WTC11 (cell line): ENCODE results near the gene NCLN. TPM values are rescaled to one million over a fixed set of nuclear protein-coding genes. Genes with fewer than 3 reads are reported as not detected.
A peak's percentile ranks its signal among the peaks of the same experiment; 100 is the strongest.

Experiments
- ATAC-seq: fragments of 200-7000 bp; cut with Tn5 transposase; 2 replicates; pipeline ENCODE4 v1.10.0; 2021; ENCODE audit warnings: mild to moderate bottlenecking, moderate library complexity
- CTCF ChIA-PET: fragments of 300-600 bp; sonication (Branson Sonifier 250); formaldehyde crosslinking; loops from one replicate; lab custom pipeline; 2021; ENCODE audit warnings: antibody characterized with exemption; lab: Charles Lee
- POLR2A ChIA-PET: fragments of 350-600 bp; sonication (Branson Sonifier 250); formaldehyde crosslinking; loops from one replicate; lab custom pipeline; 2021; ENCODE audit warnings: antibody characterized with exemption; lab: Charles Lee
- DNase-seq: peaks from one replicate; pipeline ENCODE4 v3.0.0; 2021; ENCODE audit warnings: low spot score
- H3K27ac Mint-ChIP-seq: 2 replicates; pipeline ENCODE4 v1.8.0; 2021; ENCODE audit warnings: mixed read lengths
- H3K27me3 Mint-ChIP-seq: 2 replicates; pipeline ENCODE4 v1.8.0; 2021; ENCODE audit warnings: low read depth, mild to moderate bottlenecking, moderate library complexity, mixed read lengths
- H3K36me3 Mint-ChIP-seq: 2 replicates; pipeline ENCODE4 v1.8.0; 2021; ENCODE audit warnings: mixed read lengths
- H3K4me1 Mint-ChIP-seq: 2 replicates; pipeline ENCODE4 v1.8.0; 2022; ENCODE audit warnings: mixed read lengths
- H3K4me3 Mint-ChIP-seq: 2 replicates; pipeline ENCODE4 v1.8.0; 2021; ENCODE audit warnings: mild to moderate bottlenecking, moderate library complexity, mixed read lengths
- H3K9me3 Mint-ChIP-seq: 2 replicates; pipeline ENCODE4 v1.8.0; 2021; ENCODE audit warnings: mixed read lengths
- ATF6 ChIP-seq: sonication (generic); formaldehyde crosslinking; IDR thresholded peaks from 2 replicates; pipeline ENCODE4 v1.8.1; 2023; ENCODE audit warnings: mild to moderate bottlenecking, missing genetic modification reagents
- ERG ChIP-seq: fragments of 250-450 bp; sonication (Bioruptor Pico); IDR thresholded peaks from 2 replicates; pipeline ENCODE4 v1.8.0; 2021; ENCODE audit warnings: mild to moderate bottlenecking
- FOXJ3 ChIP-seq: sonication (generic); formaldehyde crosslinking; IDR thresholded peaks from 2 replicates; pipeline ENCODE4 v1.9.0; 2021; ENCODE audit warnings: missing genetic modification reagents, mild to moderate bottlenecking, borderline replicate concordance
- GABPB1 ChIP-seq: sonication (generic); formaldehyde crosslinking; IDR thresholded peaks from 2 replicates; pipeline ENCODE4 v1.8.1; 2023; ENCODE audit warnings: mild to moderate bottlenecking, missing genetic modification reagents
- GRHL2 ChIP-seq: fragments of 250-450 bp; sonication (Bioruptor Pico); IDR thresholded peaks from 2 replicates; pipeline ENCODE4 v1.8.0; 2022; ENCODE audit warnings: mild to moderate bottlenecking, moderate library complexity; ENCODE audit not compliant: insufficient replicate concordance, severe bottlenecking
- IRF2 ChIP-seq: sonication (generic); formaldehyde crosslinking; IDR thresholded peaks from 2 replicates; pipeline ENCODE4 v1.8.0; 2022; ENCODE audit warnings: low read depth, missing genetic modification reagents, borderline replicate concordance
- JUN ChIP-seq: sonication (generic); formaldehyde crosslinking; IDR thresholded peaks from 2 replicates; pipeline ENCODE4 v1.8.0; 2023; ENCODE audit warnings: mild to moderate bottlenecking, missing genetic modification reagents
- MAX ChIP-seq: sonication (generic); formaldehyde crosslinking; IDR thresholded peaks from 2 replicates; pipeline ENCODE4 v1.8.0; 2022; ENCODE audit warnings: mild to moderate bottlenecking, missing genetic modification reagents
- MLX ChIP-seq: sonication (generic); formaldehyde crosslinking; IDR thresholded peaks from 2 replicates; pipeline ENCODE4 v1.8.1; 2023; ENCODE audit warnings: mild to moderate bottlenecking, missing genetic modification reagents, moderate library complexity
- MYBL2 ChIP-seq: sonication (generic); formaldehyde crosslinking; IDR thresholded peaks from 2 replicates; pipeline ENCODE4 v1.8.1; 2023; ENCODE audit warnings: mild to moderate bottlenecking, moderate library complexity, missing genetic modification reagents
- PREB ChIP-seq: sonication (generic); formaldehyde crosslinking; IDR thresholded peaks from 2 replicates; pipeline ENCODE4 v1.8.1; 2022; ENCODE audit warnings: mild to moderate bottlenecking, missing genetic modification reagents, moderate library complexity, borderline replicate concordance
- RORB ChIP-seq: fragments of 250-450 bp; sonication (Bioruptor Pico); IDR thresholded peaks from 2 replicates; pipeline ENCODE4 v1.9.0; 2021; ENCODE audit warnings: mild to moderate bottlenecking
- SMAD3 ChIP-seq: sonication (generic); formaldehyde crosslinking; IDR thresholded peaks from 2 replicates; pipeline ENCODE4 v1.8.0; 2022; ENCODE audit warnings: missing genetic modification reagents, mild to moderate bottlenecking, borderline replicate concordance
- SOX15 ChIP-seq: fragments of 250-450 bp; sonication (Bioruptor Pico); IDR thresholded peaks from 2 replicates; pipeline ENCODE4 v1.9.0; 2021; ENCODE audit warnings: mild to moderate bottlenecking
- TCF7 ChIP-seq: sonication (generic); formaldehyde crosslinking; IDR thresholded peaks from 2 replicates; pipeline ENCODE4 v1.8.0; 2022; ENCODE audit warnings: mild to moderate bottlenecking, low read depth, missing genetic modification reagents, moderate library complexity
- ZNF138 ChIP-seq: sonication (generic); formaldehyde crosslinking; conservative IDR thresholded peaks from 2 replicates; pipeline ENCODE4 v1.8.1; 2022; ENCODE audit warnings: mild to moderate bottlenecking, moderate library complexity, missing genetic modification reagents
- ZNF396 ChIP-seq: fragments of 250-450 bp; sonication (Bioruptor Pico); IDR thresholded peaks from 2 replicates; pipeline ENCODE4 v1.8.0; 2021; ENCODE audit warnings: mild to moderate bottlenecking, moderate library complexity, borderline replicate concordance
- ZNF671 ChIP-seq: fragments of 250-450 bp; sonication (Bioruptor Pico); IDR thresholded peaks from 2 replicates; pipeline ENCODE4 v1.8.0; 2021; ENCODE audit warnings: mild to moderate bottlenecking
- ZSCAN18 ChIP-seq: fragments of 250-450 bp; sonication (Bioruptor Pico); IDR thresholded peaks from 2 replicates; pipeline ENCODE4 v2.1.2; 2022; ENCODE audit warnings: mild to moderate bottlenecking, moderate library complexity
- total RNA-seq: library from RNA; stranded (reverse); gene quantifications from 3 replicates; pipeline ENCODE4 v1.2.3, GENCODE V29; 2021

NCLN gene
- total RNA-seq, 1 experiment from 2014 or later = 113 TPM

- ATAC-seq = no peak
- CTCF ChIA-PET = interaction anchor here (0.6 to 2.8 kb wide), 8 partner anchors 9 to 531 kb away, joined by 3 to 28 read pairs (median 3); no protein-coding TSS in a partner anchor
- peaks cover 3% of the 10 kb centered on the region; the same call in 1 of the 2 replicates for H3K4me1 Mint-ChIP-seq
- H3K9me3 Mint-ChIP-seq = no peaks in the 10 kb centered on the region
- no peak overlapping the region for H3K4me3 Mint-ChIP-seq
- H3K27ac Mint-ChIP-seq = no peak overlapping the region
- POLR2A ChIA-PET = no interaction called here
- H3K27me3 Mint-ChIP-seq = no peaks in the 10 kb centered on the region
- DNase-seq = no peak
- no peak for TF ChIP-seq ERG (CRISPR knock-in tag)
- TF ChIP-seq TCF7 (CRISPR knock-in tag) = no peak
- TF ChIP-seq SOX15 (CRISPR knock-in tag) = no peak
- TF ChIP-seq MLX = no peak
- TF ChIP-seq ATF6 (CRISPR knock-in tag) = no peak
- TF ChIP-seq JUN (CRISPR knock-in tag) = no peak
- no peak for TF ChIP-seq GRHL2
- no peak for TF ChIP-seq IRF2 (CRISPR knock-in tag)
- TF ChIP-seq SMAD3 = no peak
- TF ChIP-seq, all 79 proteins: peak for 0
- H3K36me3 Mint-ChIP-seq = no peaks in the 10 kb centered on the region
These were observed 47.4 kb downstream of the NCLN start for GRCh38 chr19:3233116-3233515.

GRCh38 chr19:3233831-3234230 lies 48.1 kb downstream of the NCLN start:
- POLR2A ChIA-PET = no interaction called here
- DNase-seq = no peak
- H3K4me3 Mint-ChIP-seq = no peak overlapping the region

More at GRCh38 chr19:3233831-3234230, 48.1 kb downstream of the NCLN start:
- peak; percentile 84 for ATAC-seq
- H3K27ac Mint-ChIP-seq = no peak overlapping the region
- 0 out of 2 replicates have a peak, but pooled peaks cover 3% of the 10 kb centered on the region for H3K4me1 Mint-ChIP-seq
- no peaks in the 10 kb centered on the region for H3K27me3 Mint-ChIP-seq
- CTCF ChIA-PET = interaction anchor here (0.5 to 2.8 kb wide), 10 partner anchors 9 to 532 kb away, joined by 3 to 28 read pairs (median 4); partner anchors contain the start of gene CELF5
- H3K9me3 Mint-ChIP-seq = no peaks in the 10 kb centered on the region
- no peak for TF ChIP-seq ZNF138 (CRISPR knock-in tag)
- no peak for TF ChIP-seq SMAD3
- no peak for TF ChIP-seq GABPB1 (CRISPR knock-in tag)
- no peak for TF ChIP-seq TCF7 (CRISPR knock-in tag)
- no peak for TF ChIP-seq MYBL2 (CRISPR knock-in tag)
- no peak for TF ChIP-seq ZNF396 (CRISPR knock-in tag)
- no peak for TF ChIP-seq ERG (CRISPR knock-in tag)
- no peak for TF ChIP-seq ZSCAN18 (CRISPR knock-in tag)
- TF ChIP-seq MLX = no peak
- TF ChIP-seq RORB (CRISPR knock-in tag) = no peak
- no peak for TF ChIP-seq FOXJ3 (CRISPR knock-in tag)
- no peak for TF ChIP-seq MAX (CRISPR knock-in tag)
- no peak for TF ChIP-seq PREB (CRISPR knock-in tag)
- TF ChIP-seq ZNF671 (CRISPR knock-in tag) = no peak
- H3K36me3 Mint-ChIP-seq = no peaks in the 10 kb centered on the region
